Sigmoid colon (tissue), 4 donors: ENCODE results near the gene HABP2.

ENCODE experiments used
- CTCF ChIP-seq, 4 experiments: fragments of 450-650 bp in 3 of 4; fragments of 200-600 bp in 1 of 4; IDR thresholded peaks; one replicate each; pipeline ENCODE4 v1.5.1; 2016 to 2019; ENCODE audit warnings: antibody characterized with exemption in 4 of 4, mild to moderate bottlenecking in 3 of 4, moderate library complexity in 2 of 4
- EP300 ChIP-seq, 4 donors: sonication (generic); formaldehyde crosslinking; IDR thresholded peaks; one replicate each; pipeline ENCODE4 v1.6.1; 2017; ENCODE audit warnings: antibody characterized with exemption in 4 of 4
- POLR2A ChIP-seq, 2 donors: fragments of 450-650 bp; IDR thresholded peaks; one replicate each; pipeline ENCODE4 v1.6.1; 2016; ENCODE audit warnings: antibody characterized with exemption in 2 of 2, mild to moderate bottlenecking in 2 of 2, moderate library complexity in 2 of 2

GRCh38 chr10:113557903-113558321 is 5.1 kb downstream of the HABP2 start:
- TF ChIP-seq CTCF (IDR thresholded peaks at IDR 0.05) (no peak), POLR2A (IDR thresholded peaks at IDR 0.05) (no peak), EP300 (IDR thresholded peaks at IDR 0.05) (no peak)
